ENCODE measurements around the gene NDE1.

NDE1 gene

GRCh38 chr16:15771694-15772093 lies 121.6 kb downstream of the NDE1 start:
- DNase-seq = no peak

DNA sequence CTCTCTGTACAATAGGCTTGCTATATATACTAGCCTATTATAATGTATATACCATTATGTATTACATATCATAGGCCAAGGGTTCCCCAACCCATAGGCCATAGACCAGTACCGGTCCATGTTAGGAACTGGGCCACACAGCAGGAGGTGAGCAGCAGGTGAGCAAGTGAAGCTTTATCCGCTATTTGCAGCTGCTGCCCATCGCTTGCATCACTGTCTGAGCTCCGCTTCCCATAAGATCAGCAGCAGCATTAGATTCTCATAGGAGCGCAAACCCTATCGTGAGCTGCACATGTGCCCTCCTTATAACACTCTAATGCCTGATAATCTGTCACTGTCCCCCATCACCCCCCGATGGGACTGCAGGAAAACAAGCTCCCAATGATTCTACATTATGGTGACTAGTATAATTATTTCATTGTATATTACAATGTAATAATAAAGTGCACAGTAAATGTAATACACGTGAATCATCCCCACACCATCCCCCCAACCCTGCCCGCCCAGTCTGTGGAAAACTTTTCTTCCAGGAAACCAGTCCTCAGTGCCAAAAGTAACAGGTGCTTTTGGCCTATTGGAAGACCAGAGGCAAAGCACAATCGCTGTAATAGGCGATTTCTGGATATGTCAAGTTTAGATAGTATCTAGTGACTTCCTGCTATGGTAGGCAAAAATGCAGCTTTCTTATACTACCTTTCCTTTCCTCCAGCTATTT lies 122.7 kb downstream of the NDE1 start:
- no peak for DNase-seq

- DNase-seq = no peak
Measured at GRCh38 chr16:15773968-15774367, 123.9 kb downstream of the NDE1 start.

- peak; percentile 17 for DNase-seq
Measured at GRCh38 chr16:15775209-15775608, 125.2 kb downstream of the NDE1 start.

DNA sequence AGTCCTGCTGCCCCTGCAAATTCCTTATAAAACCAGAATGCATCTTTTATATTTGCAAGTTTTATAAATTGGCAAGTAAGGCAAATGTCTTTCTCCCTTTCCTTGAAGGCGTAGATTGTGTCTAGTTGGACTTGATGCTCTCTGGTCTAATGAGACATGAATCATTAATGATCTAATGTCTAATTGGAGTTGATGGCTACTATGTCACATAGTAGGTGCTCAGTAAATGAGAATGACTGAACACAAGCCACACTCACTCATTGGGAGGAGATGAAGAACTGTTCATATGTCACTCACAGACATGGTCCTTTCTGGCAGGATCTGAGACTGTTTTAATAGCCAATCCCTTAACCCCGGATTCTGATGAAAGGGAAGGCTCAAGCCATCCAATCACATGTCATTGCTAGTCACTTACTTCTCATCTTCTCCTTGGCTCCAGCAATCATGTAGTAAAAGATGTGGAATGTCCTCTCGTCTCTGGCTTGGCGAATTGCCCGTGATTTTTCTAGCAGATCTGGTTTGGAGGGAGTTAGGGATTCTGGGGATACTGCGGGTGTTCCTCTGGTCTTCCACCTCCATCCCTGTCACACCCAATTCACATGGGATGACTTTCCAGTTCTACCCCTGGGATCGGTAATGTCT lies 125.7 kb downstream of the NDE1 start:
- DNase-seq = peak; percentile 50

Data from fibroblast of skin of back (primary cell).